ENCODE data around the gene CROCC2.

The CROCC2 gene

DNA sequence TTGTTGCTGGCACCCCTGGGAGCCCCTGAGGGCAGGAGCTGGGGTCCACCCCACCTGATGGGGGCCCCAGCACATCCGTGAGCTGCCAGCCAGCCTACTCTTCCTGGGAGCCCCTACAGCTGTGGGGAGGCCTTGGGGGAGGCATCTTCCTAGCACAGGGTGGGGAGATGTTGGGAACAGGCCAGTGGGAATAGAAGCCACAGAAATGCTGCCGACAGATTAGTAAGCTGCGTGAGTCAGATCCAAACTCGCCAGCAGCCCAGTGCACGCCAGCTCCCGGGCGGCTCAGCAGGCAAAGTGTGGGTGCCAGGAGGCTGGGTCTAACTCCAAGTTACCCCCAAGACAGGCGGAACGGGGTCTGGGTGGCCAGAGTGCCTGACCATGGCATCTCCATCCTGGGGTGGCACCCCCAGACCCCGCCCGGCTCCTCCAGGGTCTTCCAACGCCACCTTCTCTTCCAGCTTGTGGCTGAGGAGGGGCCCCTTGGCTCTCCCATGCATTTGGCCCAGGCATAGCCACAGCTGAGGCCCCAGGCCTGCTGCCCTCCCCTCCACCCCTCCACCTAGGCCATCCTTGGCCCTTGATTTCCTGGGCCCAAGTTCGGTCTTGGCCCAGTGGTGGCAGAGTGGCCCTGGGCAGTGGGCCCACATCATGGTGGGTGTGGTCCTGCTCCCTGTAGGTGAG is 15.3 kb downstream of the CROCC2 start:
- no peak for DNase-seq (ENCODE audit: low spot score)

DNA sequence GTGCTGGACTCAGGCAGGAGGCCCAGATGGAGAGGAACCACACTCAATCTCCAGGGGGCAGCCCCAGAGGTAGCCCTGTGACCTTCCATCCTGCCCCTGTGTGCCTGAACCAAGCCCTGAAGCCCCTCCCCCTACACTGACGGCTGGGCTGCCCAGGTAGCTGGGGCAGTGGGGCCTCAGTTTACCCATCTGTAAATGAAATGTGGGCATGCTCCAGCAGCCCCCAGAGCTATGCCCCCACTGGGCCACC is 15.8 kb downstream of the CROCC2 start:
- no peak for DNase-seq (ENCODE audit: low spot score)

DNA sequence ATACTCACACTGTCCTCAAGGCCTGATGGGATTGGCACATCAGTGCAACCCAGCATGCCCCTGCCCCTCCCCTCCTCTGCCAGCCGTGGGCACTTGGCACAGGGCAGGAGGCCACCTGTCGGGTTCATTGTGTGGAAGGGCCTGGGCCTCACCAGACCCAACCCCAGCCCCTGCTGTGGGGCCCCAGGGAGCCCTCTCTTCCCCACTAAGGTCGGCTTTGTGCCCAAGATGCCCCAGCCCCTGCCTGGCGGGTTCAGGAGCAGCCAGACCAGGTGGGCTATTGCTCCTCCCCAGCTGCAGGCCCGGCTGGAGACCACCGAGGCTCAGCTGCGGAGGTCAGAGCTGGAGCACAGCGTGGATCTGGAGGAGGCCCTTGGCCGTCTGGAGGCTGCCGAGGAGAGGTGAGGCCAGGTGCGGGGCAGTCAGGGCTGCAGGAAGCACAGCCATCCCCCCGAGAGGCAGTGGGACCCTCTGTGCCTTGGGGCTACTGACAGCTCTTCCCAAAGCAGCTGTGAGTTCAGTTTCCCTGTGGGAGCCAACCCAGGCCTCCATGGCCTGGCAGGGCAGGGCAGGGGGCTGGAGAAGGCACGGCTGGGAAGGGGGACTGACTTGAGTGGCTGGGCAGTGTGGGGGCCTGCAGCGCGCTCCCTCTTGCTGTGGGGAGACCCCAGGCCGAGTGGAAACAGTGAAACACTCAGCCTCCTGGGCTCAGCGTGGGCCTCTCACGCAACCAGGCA is 16.3 kb downstream of the CROCC2 start:
- no peak for DNase-seq (ENCODE audit: low spot score)

DNA sequence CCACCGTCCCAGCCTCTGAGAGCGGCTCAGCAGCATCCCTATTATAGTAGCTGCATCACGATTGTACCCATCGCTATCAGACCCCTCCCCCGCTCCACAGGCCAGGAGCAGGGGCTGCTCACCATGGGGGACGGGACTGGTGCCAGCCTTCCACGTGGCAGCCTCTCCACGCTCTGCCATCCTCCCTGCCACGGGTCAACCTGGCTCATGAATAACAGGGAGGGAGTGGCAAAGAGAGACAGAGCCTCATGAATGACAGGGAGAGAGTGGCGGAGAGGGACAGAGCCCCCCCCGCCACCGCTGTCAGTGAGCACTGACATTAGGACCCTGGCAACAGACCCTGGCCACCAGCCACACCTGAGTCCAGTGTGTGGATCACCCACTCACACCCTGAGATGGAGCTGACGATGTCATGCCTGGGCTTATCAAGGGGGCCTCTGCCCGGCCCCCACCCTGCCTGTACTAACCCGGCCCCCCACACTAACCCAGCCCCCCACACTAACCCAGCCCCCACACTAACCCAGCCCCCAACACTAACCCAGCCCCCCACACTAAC is 16.9 kb downstream of the CROCC2 start:
- DNase-seq (ENCODE audit: low spot score) = no peak

GRCh38 chr2:240925191-240925567 is 19.0 kb downstream of the CROCC2 start:
- no peak for DNase-seq (ENCODE audit: low spot score)

DNA sequence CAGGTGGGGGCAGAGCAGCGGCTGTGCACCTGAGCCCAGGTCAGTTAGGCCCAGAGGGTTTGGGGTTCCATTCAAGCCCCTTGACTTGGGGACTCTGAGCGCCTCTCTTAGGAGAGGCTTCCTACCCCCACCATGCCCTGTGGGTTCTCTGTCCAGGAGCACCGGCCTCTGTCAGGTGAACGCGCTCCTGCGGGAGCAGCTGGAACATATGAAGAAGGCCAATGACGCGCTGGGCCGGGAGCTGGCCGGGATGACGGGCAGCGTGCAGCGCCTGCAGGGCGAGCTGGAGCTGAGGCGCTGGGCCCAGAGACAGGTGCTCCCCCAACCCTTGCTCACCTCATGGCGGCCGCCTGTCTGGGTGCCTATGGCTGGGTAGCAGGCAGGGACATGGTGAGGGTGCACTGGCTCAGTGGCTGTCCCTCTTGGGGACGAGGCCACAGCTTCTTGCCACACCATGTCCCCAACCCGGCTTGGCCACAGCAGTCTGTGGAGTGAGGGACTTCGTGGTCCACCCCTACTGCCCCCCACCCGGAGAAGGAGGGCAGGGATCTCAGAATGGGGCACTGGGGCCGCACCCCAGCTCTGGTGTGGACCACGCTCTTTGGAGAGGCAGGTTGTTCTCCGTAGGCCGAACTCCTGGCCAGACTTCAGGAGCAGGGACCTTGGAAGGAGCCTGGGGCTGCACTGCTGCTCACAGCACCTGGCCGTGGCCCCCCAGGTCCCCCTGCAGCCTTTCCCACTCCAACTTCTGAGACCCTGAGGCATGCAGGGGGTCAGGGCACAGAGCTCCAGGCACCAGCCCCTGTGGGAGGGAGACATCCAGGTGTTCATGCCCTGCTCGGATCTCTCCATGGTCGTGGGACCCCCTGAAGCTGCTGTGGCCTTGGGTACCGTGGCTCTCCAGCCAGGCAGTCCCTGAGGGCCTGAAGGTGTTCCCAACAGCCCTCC is 19.7 kb downstream of the CROCC2 start:
- DNase-seq (ENCODE audit: low spot score) = no peak

GRCh38 chr2:240926516-240927389 is 20.6 kb downstream of the CROCC2 start:
- no peak for DNase-seq (ENCODE audit: low spot score)

GRCh38 chr2:240927390-240927781 is 21.2 kb downstream of the CROCC2 start:
- no peak for DNase-seq (ENCODE audit: low spot score)

DNA sequence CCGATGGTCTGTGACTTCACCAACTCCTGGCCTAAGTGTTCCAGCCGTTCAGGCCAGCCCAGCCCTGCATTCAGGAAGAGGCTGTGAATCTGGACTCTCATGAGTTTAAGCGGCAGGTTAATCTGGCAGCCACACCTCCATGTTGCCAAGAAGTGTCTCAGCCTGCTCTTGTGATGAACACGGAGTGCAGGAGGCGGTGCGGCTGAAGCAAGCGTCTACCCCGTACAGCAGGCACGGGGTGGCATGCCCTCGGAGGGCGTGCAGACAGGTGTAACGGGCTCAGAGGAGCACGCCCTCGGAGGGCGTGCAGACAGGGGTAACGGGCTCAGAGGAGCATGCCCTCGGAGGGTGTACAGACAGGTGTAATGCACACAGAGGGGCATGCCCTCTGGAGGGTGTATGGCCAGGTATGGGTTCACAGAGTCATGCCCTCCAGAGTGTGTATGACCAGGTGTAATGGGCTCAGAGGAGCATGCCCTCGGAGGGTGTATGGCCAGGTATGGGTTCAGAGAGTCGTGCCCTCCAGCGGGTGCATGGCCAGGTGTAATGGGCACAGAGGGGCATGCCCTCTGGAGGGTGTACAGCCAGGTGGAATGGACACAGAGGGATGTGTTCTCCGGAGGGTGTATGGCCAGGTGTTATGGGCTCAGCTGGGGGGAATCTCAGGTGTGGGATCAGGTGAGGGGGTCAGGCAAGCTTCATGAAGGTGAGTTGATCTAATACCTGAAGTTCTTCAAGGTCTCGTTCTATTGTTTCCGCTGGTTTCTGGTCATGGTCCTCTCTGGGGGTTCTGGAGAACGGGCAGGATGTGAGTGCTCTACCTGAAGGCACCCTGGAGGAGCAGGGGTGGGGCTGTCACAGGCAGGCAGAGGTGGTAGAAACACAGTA is 22.6 kb downstream of the CROCC2 start:
- no peak for DNase-seq (ENCODE audit: low spot score)

GRCh38 chr2:240929364-240930095 is 23.4 kb downstream of the CROCC2 start:
- no peak for DNase-seq (ENCODE audit: low spot score)

GRCh38 chr2:240930096-240930630 is 24.0 kb downstream of the CROCC2 start:
- DNase-seq (ENCODE audit: low spot score) = no peak

- DNase-seq (ENCODE audit: low spot score) = no peak
These were observed 24.6 kb downstream of the CROCC2 start for GRCh38 chr2:240930631-240931318.

DNA sequence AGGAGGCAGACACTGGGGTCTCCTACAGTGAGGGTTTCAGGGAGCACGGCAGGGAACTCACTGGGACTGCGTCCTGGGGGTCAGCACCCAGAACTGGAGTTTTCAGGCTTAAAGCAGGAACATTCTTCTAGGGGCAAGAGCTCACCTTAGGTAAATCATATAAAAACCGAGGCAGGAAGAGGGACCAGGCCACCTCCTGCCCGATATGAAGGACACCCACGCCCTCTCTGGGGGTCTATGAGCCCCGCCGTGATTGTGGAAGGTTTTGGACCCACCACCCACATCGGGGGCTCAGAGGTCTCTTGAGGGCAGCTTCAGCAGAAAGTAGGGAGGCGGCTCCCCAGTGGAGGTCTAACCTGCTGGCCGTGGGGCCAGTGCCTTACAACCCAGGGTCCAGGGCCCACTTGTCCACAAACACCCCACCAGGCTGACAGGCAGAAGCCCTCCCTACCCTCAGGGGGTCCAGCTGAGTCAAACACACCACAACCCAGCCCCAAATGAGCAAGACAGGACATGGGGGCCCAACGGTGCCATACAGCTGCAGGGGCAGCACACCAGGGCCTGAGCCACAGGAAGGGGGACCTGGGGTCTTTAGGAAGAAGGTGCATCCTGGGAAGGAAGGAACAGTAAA is 25.3 kb downstream of the CROCC2 start:
- DNase-seq (ENCODE audit: low spot score) = no peak

- DNase-seq (ENCODE audit: low spot score) = no peak
These were observed 26.0 kb downstream of the CROCC2 start for GRCh38 chr2:240932001-240932723.

DNA sequence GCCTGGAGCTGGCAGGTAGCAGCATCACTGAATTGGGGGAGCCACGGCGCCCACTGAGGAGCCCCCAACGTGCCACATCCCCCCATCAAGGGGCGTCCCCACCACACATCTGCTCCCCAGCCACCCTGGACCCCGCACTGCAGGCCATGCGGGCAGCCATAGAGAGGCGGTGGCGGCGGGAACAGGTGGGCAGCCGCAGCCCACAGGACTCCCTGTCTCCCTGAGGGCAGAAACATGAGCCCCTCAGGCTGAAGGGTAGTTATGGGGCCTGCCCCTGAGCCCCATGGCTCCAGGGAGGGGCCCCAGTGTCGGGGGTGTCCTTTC is 26.6 kb downstream of the CROCC2 start:
- DNase-seq (ENCODE audit: low spot score) = no peak

DNA sequence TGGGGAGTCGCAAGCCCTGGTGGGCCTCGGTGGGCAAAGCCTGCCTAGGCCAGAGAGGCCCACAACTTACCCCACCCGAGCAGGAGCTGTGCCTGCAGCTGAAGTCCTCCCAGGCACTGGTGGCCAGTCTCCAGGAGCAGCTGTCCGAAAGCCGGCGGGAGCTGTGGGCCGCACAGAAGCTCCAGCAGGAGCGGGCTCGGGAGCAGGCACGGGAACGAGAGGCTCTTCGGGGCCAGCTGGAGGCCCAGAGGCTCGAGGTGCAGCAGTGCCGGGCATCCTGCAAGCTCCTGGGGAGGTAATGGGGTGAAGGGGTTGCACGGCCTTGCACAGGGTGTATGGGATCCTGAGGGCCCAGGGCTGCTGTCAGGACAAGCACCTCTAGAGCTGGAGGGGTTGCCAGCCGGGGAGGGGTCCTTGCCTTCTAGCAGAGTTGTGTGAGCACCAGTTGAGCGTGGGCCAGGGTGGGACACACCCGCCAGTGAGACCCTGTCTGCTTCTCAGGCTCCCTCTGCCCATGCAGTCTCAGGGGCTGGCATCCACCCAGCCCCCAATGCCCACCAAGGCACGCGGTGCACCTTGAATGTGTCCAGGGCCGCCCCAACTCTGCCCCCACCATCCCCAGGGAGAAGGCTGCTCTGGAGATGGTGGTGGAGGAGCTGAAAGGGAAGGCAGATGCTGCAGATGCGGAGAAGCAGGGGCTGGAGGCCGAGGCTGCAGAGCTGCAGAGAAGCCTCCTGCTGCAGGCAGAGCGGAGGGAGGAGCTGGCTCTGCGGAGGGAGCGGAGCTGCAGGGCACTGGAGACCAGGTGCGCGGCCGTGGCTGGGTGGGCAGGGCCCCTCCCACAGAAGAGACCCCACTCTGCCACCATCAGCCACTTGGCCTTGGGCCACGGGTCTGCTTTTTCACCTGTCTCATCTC is 27.2 kb downstream of the CROCC2 start:
- DNase-seq (ENCODE audit: low spot score) = no peak
